GM19238 (cell line): ENCODE measurements around the gene EHD4.

Experiments used
- DNase-seq: peaks from one replicate; pipeline ENCODE4 v3.0.0; 2011; ENCODE audit warnings: low spot score; ENCODE audit not compliant: insufficient read length

The EHD4 gene

GRCh38 chr15:41980654-41981323, 8.4 kb upstream of the EHD4 start:
- no peak for DNase-seq

- DNase-seq: no peak
These were observed 7.3 kb upstream of the EHD4 start for GRCh38 chr15:41979493-41980266.

GRCh38 chr15:41978534-41978933, 6.2 kb upstream of the EHD4 start:
- DNase-seq: no peak

- no peak for DNase-seq
These were observed 5.5 kb upstream of the EHD4 start for GRCh38 chr15:41977757-41978383.

GRCh38 chr15:41975669-41976068, 3.3 kb upstream of the EHD4 start:
- no peak for DNase-seq

GRCh38 chr15:41974041-41974440, 1.7 kb upstream of the EHD4 start:
- DNase-seq: no peak

- no peak for DNase-seq
These were observed 483 bp downstream of the EHD4 start for GRCh38 chr15:41971895-41972252.

GRCh38 chr15:41971089-41971894, 1.1 kb downstream of the EHD4 start:
- DNase-seq: peak; percentile 70

- no peak for DNase-seq
These were observed 1.9 kb downstream of the EHD4 start for GRCh38 chr15:41970456-41970855.

- DNase-seq: peak; percentile 50
These were observed 2.4 kb downstream of the EHD4 start for GRCh38 chr15:41969851-41970431.

GRCh38 chr15:41968701-41969100, 3.7 kb downstream of the EHD4 start:
- DNase-seq: no peak

GRCh38 chr15:41967506-41968206, 4.7 kb downstream of the EHD4 start:
- DNase-seq: no peak

GRCh38 chr15:41966920-41967465, 5.4 kb downstream of the EHD4 start:
- DNase-seq: no peak

- no peak for DNase-seq
These were observed 5.9 kb downstream of the EHD4 start for GRCh38 chr15:41966414-41966812.

- no peak for DNase-seq
These were observed 6.6 kb downstream of the EHD4 start for GRCh38 chr15:41965441-41966413.

- DNase-seq: no peak
These were observed 10.7 kb downstream of the EHD4 start for GRCh38 chr15:41961595-41962202.

GRCh38 chr15:41961001-41961518, 11.3 kb downstream of the EHD4 start:
- no peak for DNase-seq

- no peak for DNase-seq
These were observed 14.3 kb downstream of the EHD4 start for GRCh38 chr15:41958002-41958420.
